ENCODE results near the gene VPS4B. TPM values are rescaled to one million over a fixed set of nuclear protein-coding genes. Genes with fewer than 3 reads are reported as not detected.

The VPS4B gene
- total RNA-seq, 2 donors from 2014 or later, result 46.2 to 47.3 TPM

GRCh38 chr18:63344918-63345317, 77.4 kb downstream of the VPS4B start:
- intact Hi-C loops (cut with DNase I), result no loop called here
- DNase-seq (ENCODE audit: low spot score), result no peak

- intact Hi-C loops (cut with DNase I), result no loop called here
Measured at GRCh38 chr18:63344263-63344662, 78.0 kb downstream of the VPS4B start.

GRCh38 chr18:63342206-63342605, 80.1 kb downstream of the VPS4B start:
- DNase-seq (ENCODE audit: low spot score), result no peak
- intact Hi-C loops (cut with DNase I), result no loop called here

More at GRCh38 chr18:63344263-63344662, 78.0 kb downstream of the VPS4B start:
- DNase-seq (ENCODE audit: low spot score), result no peak

DNA sequence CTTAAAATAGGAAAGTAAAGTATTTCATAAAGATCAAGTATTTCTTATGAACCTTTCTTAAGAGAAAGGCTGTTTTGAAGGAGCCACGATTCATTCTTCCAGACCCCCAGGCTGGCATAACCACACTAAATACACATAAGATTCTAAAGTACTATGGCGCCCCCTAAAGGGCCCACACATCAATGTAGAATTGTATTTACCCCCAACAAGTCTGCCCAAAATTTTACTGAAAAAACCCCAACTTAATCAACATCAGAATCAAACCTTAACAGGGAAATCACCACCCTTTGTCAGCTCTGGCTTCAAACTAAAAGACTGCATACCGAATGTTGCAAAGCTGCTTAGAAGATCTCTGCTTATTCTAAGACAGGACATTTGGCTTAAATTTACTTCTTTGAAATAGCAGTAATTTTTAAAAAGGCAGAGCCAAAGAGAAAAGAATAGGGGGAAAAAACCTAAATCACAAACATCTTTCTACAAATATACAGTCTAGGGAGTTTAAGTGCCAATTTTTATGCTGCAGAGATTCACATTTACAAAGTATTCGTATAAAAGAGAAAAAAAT, 82.3 kb downstream of the VPS4B start:
- no peak for DNase-seq (ENCODE audit: low spot score)
- intact Hi-C loops (cut with DNase I), result no loop called here

Other genes with a start within 250 kb of the VPS4B start
- gene BCL2, start 102.7 kb downstream of the VPS4B start, total RNA-seq, result 10 to 100 TPM; 11.6 to 13.5 TPM
- 10 to 100 TPM; 54.2 to 78.7 TPM for gene KDSR, start 55.3 kb downstream of the VPS4B start, total RNA-seq
- not detected for gene SERPINB5, start 54.5 kb upstream of the VPS4B start, total RNA-seq
- not detected for gene SERPINB12, start 119.9 kb upstream of the VPS4B start, total RNA-seq
- not detected for gene SERPINB13, start 164.9 kb upstream of the VPS4B start, total RNA-seq
- gene SERPINB4, start 221.8 kb upstream of the VPS4B start, total RNA-seq, result not detected
- not detected for gene SERPINB3, start 239.4 kb upstream of the VPS4B start, total RNA-seq

Data from posterior vena cava (tissue), 2 donors.